Uterine smooth muscle cell (primary cell): ENCODE results near the gene TMEM150A. TPM values are rescaled to one million over a fixed set of nuclear protein-coding genes. Genes with fewer than 3 reads are reported as not detected.

Source experiments
- total RNA-seq: library from RNA; depleted of rRNA; stranded (reverse); fragments of >200 nt; gene quantifications from 2 replicates; pipeline ENCODE4 v1.2.3, GENCODE V29; 2014

Gene TMEM150A
- 3.1 and 8.1 TPM in 2 replicates for total RNA-seq

GRCh38 chr2:85602476-85603234 is at the start of gene TMEM150A:
Gene TMEM150A, minus strand, starts transcription at chr2:85602698. Its CDS starts 750 bp downstream, at chr2:85601948.

GRCh38 chr2:85611705-85612587 is 9.4 kb upstream of the TMEM150A start, which contains the start of gene C2orf68:
Gene C2orf68, minus strand, starts transcription at chr2:85612066. Its CDS starts 82 bp downstream, at chr2:85611984.

GRCh38 chr2:85595301-85596025 is 7.0 kb downstream of the TMEM150A start, which contains the start of gene RNF181:
Gene RNF181, plus strand, starts transcription at chr2:85595745. Its CDS starts 19 bp downstream, at chr2:85595764.

GRCh38 chr2:85584354-85584856 is 18.1 kb downstream of the TMEM150A start, which contains the start of gene VAMP5:
Gene VAMP5, plus strand, starts transcription at chr2:85584431. Its CDS starts 60 bp downstream, at chr2:85584491.

GRCh38 chr2:85577386-85578242 is 24.9 kb downstream of the TMEM150A start, which contains the start of gene VAMP8:
Gene VAMP8, plus strand, starts transcription at chr2:85577586. Its CDS starts 61 bp downstream, at chr2:85577647.

GRCh38 chr2:85561280-85562212 is 41.0 kb downstream of the TMEM150A start, which contains the start of gene GGCX:
Gene GGCX, minus strand, starts transcription at chr2:85561493. Its CDS starts 65 bp downstream, at chr2:85561428.

Other genes with a start within 250 kb of the TMEM150A start
- 49.6 and 72.9 TPM in 2 replicates for gene RETSAT, start 248.2 kb downstream of the TMEM150A start, total RNA-seq
- 14.4 and 20.6 TPM in 2 replicates for gene ELMOD3, start 247.9 kb downstream of the TMEM150A start, total RNA-seq
- gene CAPG, start 192.3 kb downstream of the TMEM150A start, total RNA-seq = 156 and 193 TPM in 2 replicates
- 0.89 and 1.4 TPM in 2 replicates for gene SH2D6, start 184.0 kb downstream of the TMEM150A start, total RNA-seq
- 163 and 201 TPM in 2 replicates for gene MAT2A, start 63.5 kb downstream of the TMEM150A start, total RNA-seq
- 56.0 and 56.3 TPM in 2 replicates for gene GGCX, start 41.2 kb downstream of the TMEM150A start, total RNA-seq
- gene VAMP8, start 25.1 kb downstream of the TMEM150A start, total RNA-seq = 0.12 and 0.33 TPM in 2 replicates
- gene VAMP5, start 18.3 kb downstream of the TMEM150A start, total RNA-seq = 26.0 and 27.1 TPM in 2 replicates
- gene RNF181, start 7.0 kb downstream of the TMEM150A start, total RNA-seq = 255 and 257 TPM in 2 replicates
- gene C2orf68, start 9.4 kb upstream of the TMEM150A start, total RNA-seq = 14.1 and 16.2 TPM in 2 replicates
- gene USP39, start 13.5 kb upstream of the TMEM150A start, total RNA-seq = 38.4 and 44.7 TPM in 2 replicates
- gene SFTPB, start 65.5 kb upstream of the TMEM150A start, total RNA-seq = under 0.01 TPM in 1 of 2 replicates, not detected in the other
- under 0.01 TPM in 1 of 2 replicates, not detected in the other for gene GNLY, start 91.7 kb upstream of the TMEM150A start, total RNA-seq
- gene ATOH8, start 151.3 kb upstream of the TMEM150A start, total RNA-seq = 4.5 and 5.1 TPM in 2 replicates